Aortic smooth muscle cell (primary cell): Measurements from ENCODE around the gene SNX13. TPM values are rescaled to one million over a fixed set of nuclear protein-coding genes. Genes with fewer than 3 reads are reported as not detected.

Experiments used
- total RNA-seq: library from RNA; depleted of rRNA; stranded (reverse); fragments of >200 nt; gene quantifications from 2 replicates; pipeline ENCODE4 v1.2.3, GENCODE V29; 2014

SNX13 gene, protein sequence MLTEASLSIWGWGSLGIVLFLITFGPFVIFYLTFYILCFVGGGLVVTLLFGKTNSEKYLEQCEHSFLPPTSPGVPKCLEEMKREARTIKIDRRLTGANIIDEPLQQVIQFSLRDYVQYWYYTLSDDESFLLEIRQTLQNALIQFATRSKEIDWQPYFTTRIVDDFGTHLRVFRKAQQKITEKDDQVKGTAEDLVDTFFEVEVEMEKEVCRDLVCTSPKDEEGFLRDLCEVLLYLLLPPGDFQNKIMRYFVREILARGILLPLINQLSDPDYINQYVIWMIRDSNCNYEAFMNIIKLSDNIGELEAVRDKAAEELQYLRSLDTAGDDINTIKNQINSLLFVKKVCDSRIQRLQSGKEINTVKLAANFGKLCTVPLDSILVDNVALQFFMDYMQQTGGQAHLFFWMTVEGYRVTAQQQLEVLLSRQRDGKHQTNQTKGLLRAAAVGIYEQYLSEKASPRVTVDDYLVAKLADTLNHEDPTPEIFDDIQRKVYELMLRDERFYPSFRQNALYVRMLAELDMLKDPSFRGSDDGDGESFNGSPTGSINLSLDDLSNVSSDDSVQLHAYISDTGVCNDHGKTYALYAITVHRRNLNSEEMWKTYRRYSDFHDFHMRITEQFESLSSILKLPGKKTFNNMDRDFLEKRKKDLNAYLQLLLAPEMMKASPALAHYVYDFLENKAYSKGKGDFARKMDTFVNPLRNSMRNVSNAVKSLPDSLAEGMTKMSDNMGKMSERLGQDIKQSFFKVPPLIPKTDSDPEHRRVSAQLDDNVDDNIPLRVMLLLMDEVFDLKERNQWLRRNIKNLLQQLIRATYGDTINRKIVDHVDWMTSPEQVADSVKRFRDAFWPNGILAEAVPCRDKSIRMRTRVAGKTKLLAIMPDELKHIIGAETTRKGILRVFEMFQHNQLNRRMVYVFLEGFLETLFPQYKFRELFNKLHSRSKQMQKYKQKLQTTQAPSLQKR
- 33.2 and 43.0 TPM in 2 replicates for total RNA-seq

DNA sequence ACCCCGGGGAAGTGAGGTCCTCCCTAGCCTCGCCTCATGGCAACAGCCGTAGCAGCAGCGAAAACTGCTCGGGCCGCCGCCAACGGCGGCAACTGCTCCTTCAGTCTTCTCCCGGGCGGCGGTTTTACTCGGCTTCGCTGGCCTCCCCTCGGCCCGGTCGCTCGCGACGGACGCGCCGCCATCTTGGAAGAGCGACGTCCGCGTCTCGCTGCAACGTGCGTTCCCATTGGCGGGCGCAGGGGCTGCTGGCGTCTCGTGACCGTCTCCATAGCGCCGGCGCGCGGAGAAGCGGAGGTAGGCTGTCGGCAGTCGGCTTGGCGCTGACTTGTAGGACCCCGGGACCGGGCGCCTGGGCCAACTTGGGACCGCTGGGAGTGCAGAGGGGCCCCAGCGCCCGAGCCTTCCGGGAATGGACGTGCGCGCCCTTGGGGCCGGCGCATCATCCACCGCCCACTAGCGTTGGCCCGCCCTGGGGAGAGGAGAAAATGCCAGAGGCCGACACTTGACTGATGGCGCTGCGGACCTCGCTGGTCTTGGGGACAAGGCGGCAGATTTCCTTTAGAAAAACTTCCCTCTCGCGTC is at the start of gene SNX13:
Gene SNX13 (minus strand): TSS at position 193 of the 582 bp plus-strand sequence. CDS start 199 bp downstream, outside the sequence.

Other genes with a start within 250 kb of the SNX13 start
- 0.06 and 0.13 TPM in 2 replicates for gene PRPS1L1, start 87.4 kb upstream of the SNX13 start, total RNA-seq